Stimulated activated memory B cell treated with anti-CD40 and anti-IgM and Interleukin-4, amounts not matched to agents 10 μg/mL and 1 μg/mL and 100 μg/mL, for 72 hours (primary cell): ENCODE results near the gene DDAH2.

Experiments used
- ATAC-seq: fragments of 150-1000 bp; cut with Tn5 transposase; 2 replicates; pipeline ENCODE4 v1.10.0; 2021
- H3K27ac Mint-ChIP-seq: one replicate; pipeline ENCODE4 v1.8.0; 2022; ENCODE audit warnings: mild to moderate bottlenecking, mixed read lengths
- H3K27me3 Mint-ChIP-seq: one replicate; pipeline ENCODE4 v1.8.0; 2022; ENCODE audit warnings: mixed read lengths
- H3K36me3 Mint-ChIP-seq: one replicate; pipeline ENCODE4 v1.8.0; 2022; ENCODE audit warnings: mixed read lengths
- H3K4me1 Mint-ChIP-seq: one replicate; pipeline ENCODE4 v1.8.0; 2022; ENCODE audit warnings: mixed read lengths
- H3K4me3 Mint-ChIP-seq: one replicate; pipeline ENCODE4 v1.8.0; 2022; ENCODE audit warnings: mild to moderate bottlenecking, moderate library complexity, mixed read lengths
- H3K9me3 Mint-ChIP-seq: one replicate; pipeline ENCODE4 v1.8.0; 2022; ENCODE audit warnings: mixed read lengths

The DDAH2 gene

DNA sequence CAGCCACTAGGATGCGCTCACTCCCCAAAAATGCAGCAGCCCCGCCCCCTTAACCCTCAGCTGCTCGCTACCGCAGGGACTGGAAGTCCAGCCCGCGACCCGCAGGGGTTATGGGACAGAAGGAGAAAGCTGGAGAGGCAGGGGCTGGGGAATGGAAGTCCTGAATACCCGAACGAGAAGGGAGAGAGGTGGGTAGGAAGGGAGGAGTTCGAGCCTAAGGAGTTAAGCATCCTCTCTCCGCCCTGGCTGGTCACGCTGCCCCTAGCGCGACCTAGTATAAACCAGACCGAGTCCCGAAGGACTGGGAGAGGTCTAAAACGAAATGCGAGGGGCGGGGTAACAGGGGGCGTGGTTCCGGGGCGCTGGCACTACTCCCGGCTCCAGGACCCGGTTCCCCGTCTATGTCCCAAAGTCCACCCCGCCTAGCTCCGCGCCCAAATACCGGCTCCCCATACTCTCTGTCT is 448 bp upstream of the DDAH2 start:
- peaks cover 47% of the 10 kb centered on the region for H3K36me3 Mint-ChIP-seq
- H3K4me3 Mint-ChIP-seq = peak overlapping the region; percentile 98
- no peaks in the 10 kb centered on the region for H3K9me3 Mint-ChIP-seq
- ATAC-seq = peak; percentile 87
- peaks cover 63% of the 10 kb centered on the region for H3K4me1 Mint-ChIP-seq
- peak overlapping the region; percentile 86 for H3K27ac Mint-ChIP-seq
- H3K27me3 Mint-ChIP-seq = no peaks in the 10 kb centered on the region

DNA sequence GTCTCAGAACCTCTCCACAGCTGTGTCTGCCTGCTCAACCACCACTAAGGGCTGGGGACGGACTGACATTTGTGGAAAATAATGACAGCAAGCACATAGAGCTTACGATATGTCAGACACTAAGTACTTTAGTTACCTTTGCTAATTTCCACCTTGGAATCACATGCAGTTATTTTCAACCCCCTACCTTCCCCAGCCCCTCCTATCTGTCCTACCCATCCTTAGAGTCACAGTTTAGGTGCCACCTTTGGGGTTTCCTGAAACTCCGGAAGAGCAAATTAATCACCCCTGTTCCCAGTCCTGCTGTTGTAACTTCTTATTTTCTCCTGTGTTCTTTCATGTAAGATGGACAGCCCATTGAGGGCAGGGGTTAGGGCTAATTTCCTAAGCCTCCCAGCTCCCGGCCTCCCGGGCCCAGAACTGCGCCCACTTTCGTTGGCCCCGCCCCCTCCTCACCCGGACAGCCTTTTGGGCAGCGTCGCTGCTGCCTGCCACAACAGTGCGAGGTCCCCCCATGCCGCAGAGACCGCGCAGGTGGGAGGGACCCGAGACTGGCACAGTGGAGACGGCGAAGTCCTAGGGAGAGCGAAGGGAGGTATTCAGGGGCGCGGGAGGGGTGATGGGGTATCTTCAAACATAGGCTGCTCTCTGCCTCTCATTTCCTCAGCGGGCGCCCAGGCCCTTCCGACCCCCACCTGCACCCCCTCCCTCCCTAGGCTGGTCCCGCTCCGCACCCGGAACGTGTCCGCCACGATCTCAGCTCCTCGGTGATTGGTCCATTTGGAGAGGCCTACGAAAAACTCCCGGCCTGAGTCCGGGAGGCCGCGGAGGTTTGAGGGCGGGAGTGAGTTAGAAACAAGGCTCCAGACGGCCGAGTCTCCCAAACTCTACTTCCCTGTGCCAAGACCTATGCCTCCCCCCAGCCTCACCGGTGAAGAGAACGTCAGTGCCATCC is 1.1 kb downstream of the DDAH2 start:
- Mint-ChIP-seq H3K27me3 (no peaks in the 10 kb centered on the region), H3K27ac (peak overlapping the region; percentile 86), H3K9me3 (no peaks in the 10 kb centered on the region), H3K36me3 (peaks cover 38% of the 10 kb centered on the region), H3K4me3 (peak overlapping the region; percentile 98), H3K4me1 (peaks cover 60% of the 10 kb centered on the region)
- no peak for ATAC-seq

DNA sequence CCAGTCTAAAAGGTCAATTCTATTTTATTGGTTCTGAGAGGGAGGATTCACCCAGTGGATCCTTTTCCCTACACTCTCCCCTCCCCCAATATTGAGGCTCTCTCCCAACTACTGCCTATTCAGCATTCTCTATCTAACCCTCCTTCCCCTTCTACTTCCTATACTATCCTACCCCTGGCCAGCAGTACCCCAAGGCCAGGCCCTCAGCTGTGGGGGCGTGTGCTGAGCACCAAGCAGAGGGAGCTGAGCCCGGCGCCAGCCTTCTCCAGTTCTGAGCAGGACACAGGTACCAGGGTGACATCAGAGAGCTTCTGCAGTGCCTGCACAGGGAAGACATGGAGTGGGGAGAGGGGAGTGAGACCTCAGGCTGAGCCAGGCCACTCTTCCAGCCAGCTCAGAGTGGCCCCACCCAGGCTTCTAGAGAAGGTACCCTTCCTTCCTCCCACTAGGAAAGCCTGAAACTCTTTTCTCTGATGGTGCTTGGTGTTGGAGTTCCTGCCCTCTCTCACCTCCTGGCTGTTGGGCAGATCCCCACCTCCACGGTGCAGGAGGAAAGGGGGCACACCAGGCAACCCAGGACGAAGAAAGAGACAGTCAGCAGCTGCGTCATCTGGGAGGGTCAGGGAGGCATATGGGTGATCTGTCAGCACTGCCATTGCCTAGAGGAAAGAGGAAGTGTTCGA is 1.9 kb downstream of the DDAH2 start:
- Mint-ChIP-seq H3K27me3 (no peaks in the 10 kb centered on the region), H3K4me1 (peaks cover 60% of the 10 kb centered on the region), H3K27ac (peak overlapping the region; percentile 86), H3K36me3 (peaks cover 38% of the 10 kb centered on the region), H3K4me3 (peak overlapping the region; percentile 71), H3K9me3 (no peaks in the 10 kb centered on the region)
- peak; percentile 86 for ATAC-seq

DNA sequence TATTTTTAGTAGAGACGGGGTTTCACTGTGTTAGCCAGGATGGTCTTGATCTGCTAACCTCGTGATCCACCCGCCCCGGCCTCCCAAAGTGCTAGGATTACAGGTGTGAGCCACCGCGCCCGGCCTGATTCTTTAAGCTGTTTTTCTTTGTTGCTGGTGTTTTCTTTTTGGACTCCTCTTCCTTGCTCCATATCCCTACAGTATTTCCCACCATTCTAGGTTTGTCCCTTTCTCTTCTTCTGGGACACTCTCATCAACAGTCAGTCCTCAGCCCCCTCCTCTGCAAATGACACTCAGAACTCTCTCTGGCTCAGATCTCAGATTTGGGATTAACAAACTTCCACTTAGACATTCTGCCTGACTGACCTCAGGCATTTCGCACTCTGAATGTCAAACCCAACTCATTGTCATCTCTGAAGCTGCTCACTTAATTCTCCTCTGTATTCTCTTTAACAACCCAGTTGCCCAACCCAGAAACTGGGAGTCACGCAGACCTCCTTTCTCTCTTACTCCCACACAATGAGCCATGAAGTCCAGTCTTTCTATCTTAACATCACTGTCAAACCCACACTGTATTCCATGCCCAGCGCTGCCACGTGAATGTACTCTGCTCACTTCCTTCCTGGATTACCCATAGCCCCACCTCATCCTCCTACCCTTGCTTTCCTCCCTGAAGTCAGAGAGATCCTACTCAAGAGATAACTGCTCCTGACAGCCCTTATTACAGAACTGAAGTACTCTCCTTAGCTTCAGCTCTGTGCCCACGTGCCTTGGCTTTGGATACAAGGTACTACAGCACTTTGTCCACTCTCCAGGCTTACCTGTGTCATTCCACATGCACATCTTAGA is 3.4 kb downstream of the DDAH2 start:
- Mint-ChIP-seq H3K4me3 (no peak overlapping the region), H3K4me1 (peaks cover 59% of the 10 kb centered on the region), H3K27me3 (no peaks in the 10 kb centered on the region), H3K9me3 (no peaks in the 10 kb centered on the region), H3K36me3 (peaks cover 32% of the 10 kb centered on the region), H3K27ac (peak overlapping the region; percentile 86)
- ATAC-seq = no peak

DNA sequence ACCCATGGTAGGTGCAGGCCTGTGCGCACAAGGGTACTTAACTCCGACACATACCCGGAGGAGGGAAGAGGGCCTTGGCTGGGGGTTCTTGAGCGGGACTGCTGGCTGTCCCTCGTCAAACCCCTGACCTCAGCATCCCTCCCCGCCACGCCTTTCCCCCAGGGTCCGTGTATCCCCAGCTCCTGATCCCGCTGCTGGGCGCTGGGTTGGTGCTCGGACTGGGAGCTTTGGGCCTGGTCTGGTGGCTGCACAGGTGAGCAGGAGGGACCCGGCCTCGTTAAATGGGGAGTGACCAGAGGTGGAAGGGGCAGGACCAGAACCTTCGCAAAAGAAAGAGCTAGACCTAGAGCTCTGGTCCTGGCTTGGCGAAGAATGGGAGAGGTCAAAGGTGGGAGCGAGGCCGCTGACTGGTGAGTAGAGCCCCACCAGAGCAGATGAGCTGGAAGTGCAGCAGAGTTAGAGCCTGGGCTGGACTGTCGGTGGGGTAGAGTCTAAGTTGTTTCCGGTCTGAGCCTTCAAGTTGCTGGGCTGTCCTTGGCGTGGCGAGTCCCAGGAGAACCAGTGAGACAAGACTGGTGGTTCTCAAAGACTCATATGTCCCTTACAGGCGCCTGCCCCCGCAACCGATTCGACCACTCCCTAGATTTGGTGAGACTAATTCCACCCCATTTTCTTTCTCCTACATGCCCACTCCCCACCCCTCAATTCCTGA is 5.0 kb downstream of the DDAH2 start:
- H3K27ac Mint-ChIP-seq = no peak overlapping the region

DNA sequence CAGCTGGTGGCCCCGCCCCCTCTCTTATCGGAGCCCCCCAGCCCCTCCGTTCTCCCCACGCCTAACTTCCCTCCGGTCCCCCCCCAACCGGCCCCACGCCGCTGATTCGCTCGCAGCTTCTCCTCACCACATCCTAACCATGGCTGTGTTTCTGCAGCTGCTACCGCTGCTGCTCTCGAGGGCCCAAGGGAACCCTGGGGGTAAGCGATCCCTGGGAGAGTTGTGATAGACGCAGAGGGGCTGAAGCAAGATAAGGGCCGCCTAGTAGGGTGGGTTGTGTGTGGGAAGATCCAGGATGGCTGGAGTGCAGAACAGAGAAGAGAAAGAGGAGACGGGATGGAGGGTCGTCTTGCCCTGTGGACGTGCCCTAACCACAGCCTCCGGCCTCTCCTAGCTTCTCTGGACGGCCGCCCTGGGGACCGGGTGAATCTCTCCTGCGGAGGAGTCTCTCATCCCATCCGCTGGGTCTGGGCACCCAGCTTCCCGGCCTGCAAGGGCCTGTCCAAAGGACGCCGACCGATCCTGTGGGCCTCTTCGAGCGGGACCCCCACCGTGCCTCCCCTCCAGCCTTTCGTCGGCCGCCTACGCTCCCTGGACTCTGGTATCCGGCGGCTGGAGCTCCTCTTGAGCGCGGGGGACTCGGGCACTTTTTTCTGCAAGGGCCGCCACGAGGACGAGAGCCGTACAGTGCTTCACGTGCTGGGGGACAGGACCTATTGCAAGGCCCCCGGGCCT is 5.7 kb downstream of the DDAH2 start, which contains the start of gene MPIG6B:
Gene MPIG6B (plus strand): TSS at position 129 of the 735 bp plus-strand sequence. CDS start 11 bp downstream, at position 140.
- peak within 1 kb of the TSS; percentile 8 for H3K4me3 Mint-ChIP-seq
- H3K9me3 Mint-ChIP-seq = no peaks in the 10 kb centered on the region
- H3K36me3 Mint-ChIP-seq = peaks cover 25% of the 10 kb centered on the region
- peaks cover 41% of the 10 kb centered on the region for H3K4me1 Mint-ChIP-seq
- ATAC-seq = no peak
- peak within 1 kb of the TSS; percentile 63 for H3K27ac Mint-ChIP-seq
- H3K27me3 Mint-ChIP-seq = no peaks in the 10 kb centered on the region

More for the DNA sequence above, 5.0 kb downstream of the DDAH2 start:
- H3K27me3 Mint-ChIP-seq = no peaks in the 10 kb centered on the region
- H3K36me3 Mint-ChIP-seq = peaks cover 25% of the 10 kb centered on the region
- H3K9me3 Mint-ChIP-seq = no peaks in the 10 kb centered on the region
- ATAC-seq = no peak
- H3K4me1 Mint-ChIP-seq = peaks cover 48% of the 10 kb centered on the region
- H3K4me3 Mint-ChIP-seq = no peak overlapping the region

DNA sequence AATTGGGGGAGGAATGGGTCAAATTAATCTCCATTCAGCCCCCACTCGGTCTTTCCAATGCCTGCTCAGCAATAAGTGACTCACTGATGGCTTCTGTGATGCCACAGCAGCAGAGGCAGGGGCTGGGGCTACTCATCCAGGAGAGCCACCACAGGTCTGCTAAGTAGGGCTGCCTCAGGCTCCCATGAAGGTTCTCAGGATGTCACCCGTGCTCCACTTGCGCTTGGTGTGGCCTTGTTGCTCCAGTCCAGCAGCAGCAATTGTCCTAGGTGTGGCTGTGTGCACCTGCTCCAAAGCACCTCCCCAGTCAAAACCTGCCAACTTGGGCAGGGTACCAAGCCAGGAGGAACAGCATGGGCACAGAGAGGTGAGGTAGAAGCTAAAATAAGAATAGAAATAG is 6.9 kb downstream of the DDAH2 start:
- peaks cover 29% of the 10 kb centered on the region for H3K4me1 Mint-ChIP-seq
- no peak for ATAC-seq

DNA sequence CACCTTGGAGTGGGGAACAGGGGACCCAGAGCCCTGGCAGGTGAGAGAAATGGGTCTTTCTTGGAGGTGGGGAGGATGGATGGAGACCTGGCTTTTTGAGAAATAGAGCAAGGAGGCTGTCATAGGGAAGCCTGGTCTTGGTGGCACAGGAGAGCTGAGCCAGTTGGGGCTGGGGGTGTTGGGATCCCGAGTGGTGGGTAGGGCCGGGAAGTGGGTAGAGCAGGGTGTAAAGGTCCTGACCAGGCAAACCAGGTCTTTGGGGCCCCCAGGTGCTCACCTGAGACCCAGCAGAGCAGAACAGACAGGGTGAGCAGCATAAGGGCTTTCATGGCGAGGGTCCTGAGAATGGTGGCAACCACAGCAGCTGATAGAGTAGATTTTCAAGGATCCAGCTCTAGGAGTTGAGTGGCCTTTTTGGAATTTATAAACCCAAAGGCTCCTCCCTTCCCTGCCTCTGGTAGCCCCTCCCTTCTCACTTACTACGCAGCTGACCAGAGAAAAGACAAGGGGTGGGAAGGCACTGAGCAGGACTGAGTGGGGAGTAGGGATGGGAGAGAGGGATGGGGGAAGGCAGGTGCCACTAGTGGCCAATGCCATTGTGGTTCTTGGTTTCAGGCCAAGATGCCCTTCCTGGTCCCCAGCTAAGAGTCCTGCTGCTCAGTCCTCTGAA is 7.6 kb downstream of the DDAH2 start, which contains the start of gene LY6G6C:
Gene LY6G6C (minus strand): TSS at position 396 of the 670 bp plus-strand sequence. CDS start 67 bp downstream, at position 329.
- no peak for ATAC-seq
- Mint-ChIP-seq H3K27ac (peak within 1 kb of the TSS; percentile 1), H3K27me3 (no peaks in the 10 kb centered on the region), H3K36me3 (peaks cover 16% of the 10 kb centered on the region), H3K4me3 (no peak within 1 kb of the TSS), H3K9me3 (no peaks in the 10 kb centered on the region), H3K4me1 (peaks cover 22% of the 10 kb centered on the region)

More for the DNA sequence above, 6.9 kb downstream of the DDAH2 start:
- Mint-ChIP-seq H3K36me3 (peaks cover 23% of the 10 kb centered on the region), H3K9me3 (no peaks in the 10 kb centered on the region), H3K27me3 (no peaks in the 10 kb centered on the region), H3K4me3 (no peak overlapping the region), H3K27ac (no peak overlapping the region)

DNA sequence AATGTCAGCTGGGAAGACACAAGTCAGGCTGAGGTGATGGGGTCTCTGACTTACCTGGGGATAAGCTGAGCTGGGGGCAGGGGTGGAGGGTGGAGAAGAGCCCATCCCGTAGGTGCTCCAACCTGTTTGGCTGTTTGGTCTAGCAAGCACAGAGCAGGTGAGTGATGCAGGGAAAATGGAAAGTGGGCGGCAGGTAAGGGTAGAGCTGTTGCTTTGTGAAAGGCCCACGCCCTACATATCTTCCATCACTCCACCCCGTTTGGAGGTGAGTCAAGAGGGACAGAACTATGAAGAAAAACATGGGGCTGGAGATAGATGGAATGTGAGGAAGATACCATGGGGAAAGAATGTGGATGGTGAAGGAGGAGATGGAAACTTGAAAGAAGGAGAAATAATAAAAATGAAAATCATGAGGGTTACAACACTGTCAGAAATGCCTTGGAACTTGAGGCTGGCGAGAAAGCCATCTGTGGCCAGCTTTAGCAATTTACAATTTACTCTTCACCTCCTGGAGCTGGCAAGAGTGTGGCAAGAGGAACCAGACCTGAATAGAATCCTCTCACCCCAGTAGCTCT is 8.8 kb downstream of the DDAH2 start:
- Mint-ChIP-seq H3K36me3 (peaks cover 4% of the 10 kb centered on the region), H3K4me1 (peaks cover 11% of the 10 kb centered on the region), H3K27me3 (no peaks in the 10 kb centered on the region), H3K9me3 (no peaks in the 10 kb centered on the region), H3K27ac (peak overlapping the region; percentile 1), H3K4me3 (no peak overlapping the region)
- ATAC-seq = no peak

DNA sequence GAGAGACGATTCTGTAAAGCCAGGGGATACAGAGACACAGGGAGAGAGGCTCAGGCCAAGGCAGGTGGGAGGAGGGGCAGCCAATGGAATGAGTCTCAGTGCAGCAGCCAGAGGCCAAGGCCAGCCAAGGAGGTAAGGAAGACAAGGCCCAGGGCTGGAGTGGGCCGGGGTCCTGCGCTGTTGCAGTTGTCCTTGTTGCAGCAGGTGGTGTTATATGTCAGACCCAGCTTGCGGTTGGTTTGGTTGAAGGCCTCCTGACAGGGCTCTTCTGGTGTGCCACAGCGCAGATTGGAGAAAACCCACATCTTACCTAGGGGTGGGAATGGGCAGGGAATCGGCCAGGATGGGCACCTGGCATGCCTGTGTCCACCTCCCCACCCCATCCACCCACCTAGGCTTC is 10.1 kb downstream of the DDAH2 start:
- H3K4me3 Mint-ChIP-seq = no peak overlapping the region
- H3K4me1 Mint-ChIP-seq = peaks cover 10% of the 10 kb centered on the region
- H3K36me3 Mint-ChIP-seq = no peaks in the 10 kb centered on the region
- H3K27ac Mint-ChIP-seq = no peak overlapping the region
- ATAC-seq = no peak
- no peaks in the 10 kb centered on the region for H3K9me3 Mint-ChIP-seq
- no peaks in the 10 kb centered on the region for H3K27me3 Mint-ChIP-seq

DNA sequence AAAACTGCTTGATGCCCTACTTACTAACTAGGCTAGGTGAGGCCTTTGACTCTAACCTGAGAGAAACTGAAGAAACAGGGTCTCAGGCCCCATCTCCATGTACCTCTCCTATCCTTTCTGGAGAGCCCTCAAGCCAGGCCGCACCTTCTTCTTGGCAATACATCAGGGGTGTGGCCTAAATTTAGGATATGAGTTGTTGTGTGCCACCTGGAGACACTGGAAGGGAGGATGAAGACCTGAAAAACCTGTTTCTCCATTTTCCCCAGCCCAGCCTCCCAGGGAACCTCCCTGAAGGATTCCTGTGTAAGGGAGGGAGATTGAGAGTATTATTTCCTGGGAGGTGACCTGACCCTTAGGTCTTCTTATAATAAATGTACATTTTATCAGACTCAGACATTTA is 10.8 kb downstream of the DDAH2 start:
- no peak overlapping the region for H3K4me3 Mint-ChIP-seq
- H3K4me1 Mint-ChIP-seq = peaks cover 3% of the 10 kb centered on the region
- no peak overlapping the region for H3K27ac Mint-ChIP-seq
- no peaks in the 10 kb centered on the region for H3K27me3 Mint-ChIP-seq
- H3K36me3 Mint-ChIP-seq = no peaks in the 10 kb centered on the region
- H3K9me3 Mint-ChIP-seq = no peaks in the 10 kb centered on the region
- no peak for ATAC-seq

DNA sequence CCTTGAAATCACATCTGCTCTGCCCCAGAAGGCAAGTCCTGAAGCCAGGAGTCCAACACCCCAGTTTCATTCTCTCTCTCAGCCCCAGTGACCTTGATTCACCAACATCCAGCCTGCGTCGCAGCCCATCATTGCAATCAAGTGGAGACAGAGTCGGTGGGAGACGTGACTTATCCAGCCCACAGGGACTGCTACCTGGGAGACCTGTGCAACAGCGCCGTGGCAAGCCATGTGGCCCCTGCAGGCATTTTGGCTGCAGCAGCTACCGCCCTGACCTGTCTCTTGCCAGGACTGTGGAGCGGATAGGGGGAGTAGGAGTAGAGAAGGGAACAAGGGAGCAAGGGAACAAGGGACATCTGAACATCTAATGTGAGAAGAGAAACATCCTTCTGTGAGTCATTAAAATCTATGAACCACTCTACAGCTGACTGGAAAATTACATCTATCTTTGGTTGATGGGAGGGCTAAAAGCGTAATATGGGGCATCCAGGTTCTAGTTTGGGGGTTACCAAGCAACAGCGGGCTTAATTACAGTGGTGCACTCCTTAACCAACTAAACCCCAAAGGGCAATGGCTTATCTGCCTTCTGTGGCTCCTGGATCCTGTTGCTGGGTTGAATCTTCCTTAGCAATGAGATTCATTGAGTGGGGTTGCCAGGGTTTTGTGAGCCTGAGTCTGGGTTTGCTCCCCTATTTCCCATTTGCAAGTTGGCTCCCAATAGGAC is 11.4 kb downstream of the DDAH2 start:
- no peaks in the 10 kb centered on the region for H3K27me3 Mint-ChIP-seq
- H3K36me3 Mint-ChIP-seq = no peaks in the 10 kb centered on the region
- no peaks in the 10 kb centered on the region for H3K9me3 Mint-ChIP-seq
- H3K27ac Mint-ChIP-seq = no peak overlapping the region
- H3K4me1 Mint-ChIP-seq = no peaks in the 10 kb centered on the region
- H3K4me3 Mint-ChIP-seq = no peak overlapping the region
- no peak for ATAC-seq
